Esophagus muscularis mucosa (tissue), 4 donors: Measurements from ENCODE around the gene RBM25. TPM values are rescaled to one million over a fixed set of nuclear protein-coding genes. Genes with fewer than 3 reads are reported as not detected.
A peak's percentile ranks its signal among the peaks of the same experiment; 100 is the strongest.

Experiments
- DNase-seq: peaks from one replicate; pipeline ENCODE4 v3.0.0-alpha.2; 2017; ENCODE audit errors: extremely low spot score
- H3K27ac ChIP-seq, 4 donors: fragments of 200-600 bp; sonication (generic); replicated peaks in 1 of 4; 1 replicate in 3 of 4; 2 replicates in 1 of 4; pipeline ENCODE4 v1.5.1; 2016 to 2019; ENCODE audit warnings: mild to moderate bottlenecking in 1 of 4
- H3K27me3 ChIP-seq, 4 donors: fragments of 200-600 bp; sonication (generic); one replicate each; pipeline versions ENCODE4 v1.5.1 to v1.6.0; 2016 to 2019
- H3K36me3 ChIP-seq, 4 donors: fragments of 200-600 bp; sonication (generic); one replicate each; pipeline ENCODE4 v1.5.1; 2016 to 2019
- H3K4me1 ChIP-seq, 4 donors: fragments of 200-600 bp; sonication (generic); one replicate each; pipeline ENCODE4 v1.5.1; 2016 to 2019
- H3K4me3 ChIP-seq, 4 donors: fragments of 200-600 bp; sonication (generic); 1 replicate in 2 of 4; 2 replicates in 2 of 4; pipeline ENCODE4 v1.5.1; 2016 to 2019; ENCODE audit warnings: mild to moderate bottlenecking in 4 of 4, moderate library complexity in 1 of 4
- H3K9me3 ChIP-seq, 4 donors: fragments of 200-600 bp; sonication (generic); 1 replicate in 3 of 4; 2 replicates in 1 of 4; pipeline ENCODE4 v1.5.1; 2016 to 2019
- CTCF ChIP-seq, 3 experiments: fragments of 200-600 bp in 2 of 3; fragments of 450-650 bp in 1 of 3; sonication (generic) in 2 of 3; IDR thresholded peaks; one replicate each; pipeline ENCODE4 v1.5.1; 2017 to 2019; ENCODE audit warnings: antibody characterized with exemption in 3 of 3, mild to moderate bottlenecking in 2 of 3, moderate library complexity in 1 of 3
- EP300 ChIP-seq: sonication (generic); formaldehyde crosslinking; IDR thresholded peaks from one replicate; pipeline ENCODE4 v1.6.1; 2017; ENCODE audit warnings: antibody characterized with exemption
- POLR2A ChIP-seq: fragments of 450-650 bp; IDR thresholded peaks from one replicate; pipeline ENCODE4 v1.6.1; 2017; ENCODE audit warnings: antibody characterized with exemption, moderate library complexity, mild to moderate bottlenecking, low read depth
- POLR2AphosphoS5 ChIP-seq, 2 donors: sonication (generic); formaldehyde crosslinking; IDR thresholded peaks; one replicate each; pipeline ENCODE4 v1.6.1; 2017; ENCODE audit warnings: antibody characterized with exemption in 2 of 2
- WGBS: methylation state at CpG from one replicate; pipeline ENCODE4 v1.1.5; 2018; 5-methylcytosine and 5-hydroxymethylcytosine counted together
- intact Hi-C: fragments of 100-400 bp; cut with DNase I; formaldehyde crosslinking; loops from one replicate; pipeline ENCODE4 v1.15.1; 2023
- total RNA-seq, 4 donors: library from RNA; depleted of rRNA; stranded (reverse); fragments of >200 nt; gene quantifications; one replicate each; pipeline versions ENCODE4 v1.1.0 to v1.2.1, GENCODE V29; 2016

The RBM25 gene
- total RNA-seq, 4 donors from 2014 or later = 25.6 to 44.0 (median 35.1) TPM

GRCh38 chr14:73133795-73134194, 75.5 kb downstream of the RBM25 start:
- intact Hi-C loops = no loop called here
- Histone ChIP-seq H3K4me1 (peaks cover 18 to 25% (median 22%) of the 10 kb centered on the region in 4 donors), H3K27ac (no peak overlapping the region), H3K27me3 (no peaks in the 10 kb centered on the region), H3K36me3 (no peaks in the 10 kb centered on the region), H3K9me3 (no peaks in the 10 kb centered on the region), H3K4me3 (no peak overlapping the region)
- WGBS = 97% methylated on average over 3 of the region's 3 CpGs
- TF ChIP-seq POLR2A (no peak), EP300 (no peak), POLR2AphosphoS5 (IDR thresholded peaks at IDR 0.05) (no peak), CTCF (IDR thresholded peaks at IDR 0.05) (no peak)
- DNase-seq = no peak

- Histone ChIP-seq H3K9me3 (no peaks in the 10 kb centered on the region), H3K36me3 (no peaks in the 10 kb centered on the region), H3K27ac (peak overlapping the region; percentile 93 to 98 (median 98)), H3K4me1 (peaks cover 18 to 38% (median 24%) of the 10 kb centered on the region in 4 donors), H3K4me3 (peak overlapping the region; percentile 89 to 99 (median 95)), H3K27me3 (no peaks in the 10 kb centered on the region)
- intact Hi-C loops = no loop called here
- no peak for TF ChIP-seq POLR2AphosphoS5 (IDR thresholded peaks at IDR 0.05)
- no peak for TF ChIP-seq EP300
- no peak for TF ChIP-seq POLR2A
- no peak for TF ChIP-seq CTCF (IDR thresholded peaks at IDR 0.05)
- WGBS = 5% methylated on average over 10 of the region's 16 CpGs
- no peak for DNase-seq
These were observed 77.7 kb downstream of the RBM25 start for GRCh38 chr14:73136085-73136386.

- peak within 1 kb of the TSS; percentile 89 to 99 (median 95) for H3K4me3 ChIP-seq
- H3K9me3 ChIP-seq = no peaks in the 10 kb centered on the region
- peaks cover 18 to 38% (median 24%) of the 10 kb centered on the region in 4 donors for H3K4me1 ChIP-seq
- DNase-seq = peak; percentile 99
- no peaks in the 10 kb centered on the region for H3K36me3 ChIP-seq
- no peak for TF ChIP-seq EP300
- TF ChIP-seq CTCF (IDR thresholded peaks at IDR 0.05) = peak in 1 of 3 experiments; percentile 5
- TF ChIP-seq POLR2A = peak; percentile 75
- TF ChIP-seq POLR2AphosphoS5 (IDR thresholded peaks at IDR 0.05) = peak; percentile 96 to 97
- H3K27ac ChIP-seq = peak within 1 kb of the TSS; percentile 93 to 98 (median 98)
- under 1% methylated on average over 42 of the region's 71 CpGs for WGBS
- intact Hi-C loops = no loop called here
- H3K27me3 ChIP-seq = no peaks in the 10 kb centered on the region
These were observed 78.3 kb downstream of the RBM25 start, which contains the start of gene PSEN1 for GRCh38 chr14:73136387-73137225. TSS of gene PSEN1 (plus strand) at chr14:73136507. CDS start at chr14:73148020, 11,513 bp downstream.

- DNase-seq = no peak
- Histone ChIP-seq H3K36me3 (no peaks in the 10 kb centered on the region), H3K9me3 (no peaks in the 10 kb centered on the region), H3K4me1 (peaks cover 24 to 70% (median 52%) of the 10 kb centered on the region in 4 donors), H3K27me3 (no peaks in the 10 kb centered on the region), H3K4me3 (no peak overlapping the region), H3K27ac (no peak overlapping the region)
- TF ChIP-seq POLR2A = no peak
- no peak for TF ChIP-seq CTCF (IDR thresholded peaks at IDR 0.05)
- TF ChIP-seq POLR2AphosphoS5 (IDR thresholded peaks at IDR 0.05) = no peak
- TF ChIP-seq EP300 = no peak
- whole genome bisulfite sequencing = 94% methylated on average over 1 of the region's 1 CpG
- intact Hi-C loops = no loop called here
These were observed 82.5 kb downstream of the RBM25 start for GRCh38 chr14:73140811-73141323.
